A549 (cell line): ENCODE measurements around the gene KLHDC7B.

ENCODE experiments used
- HDAC2 ChIP-seq: fragments of 200-600 bp; sonication (generic); IDR thresholded peaks from 2 replicates; pipeline ENCODE4 v1.6.1; 2016
- HOXA7 ChIP-seq: fragments of 250-450 bp; sonication (Bioruptor Pico); IDR thresholded peaks from 2 replicates; pipeline ENCODE4 v1.5.0; 2020; ENCODE audit warnings: mild to moderate bottlenecking, moderate library complexity
- POLR2A ChIP-seq: IDR thresholded peaks from 2 replicates; pipeline ENCODE4 v1.6.1; 2012; ENCODE audit warnings: mild to moderate bottlenecking, low read length
- RAD21 ChIP-seq, 2 experiments: fragments of >200 bp in 1 of 2; sonication (Bioruptor Twin) in 1 of 2; formaldehyde crosslinking in 1 of 2; IDR thresholded peaks in 1 of 2; conservative IDR thresholded peaks in 1 of 2; 2 replicates in 1 of 2; 3 replicates in 1 of 2; pipeline ENCODE4 v1.6.1; 2012 to 2018; ENCODE audit warnings: inconsistent platforms in 1 of 2
- TF ChIP-seq, protein P1 (sequence below): IDR thresholded peaks from 2 replicates; pipeline ENCODE4 v1.6.1; 2012
- TF ChIP-seq, protein P2 (sequence below): fragments of >200 bp; sonication (Bioruptor Twin); formaldehyde crosslinking; IDR thresholded peaks from 3 replicates; pipeline ENCODE4 v1.5.1; 2016

DNA sequence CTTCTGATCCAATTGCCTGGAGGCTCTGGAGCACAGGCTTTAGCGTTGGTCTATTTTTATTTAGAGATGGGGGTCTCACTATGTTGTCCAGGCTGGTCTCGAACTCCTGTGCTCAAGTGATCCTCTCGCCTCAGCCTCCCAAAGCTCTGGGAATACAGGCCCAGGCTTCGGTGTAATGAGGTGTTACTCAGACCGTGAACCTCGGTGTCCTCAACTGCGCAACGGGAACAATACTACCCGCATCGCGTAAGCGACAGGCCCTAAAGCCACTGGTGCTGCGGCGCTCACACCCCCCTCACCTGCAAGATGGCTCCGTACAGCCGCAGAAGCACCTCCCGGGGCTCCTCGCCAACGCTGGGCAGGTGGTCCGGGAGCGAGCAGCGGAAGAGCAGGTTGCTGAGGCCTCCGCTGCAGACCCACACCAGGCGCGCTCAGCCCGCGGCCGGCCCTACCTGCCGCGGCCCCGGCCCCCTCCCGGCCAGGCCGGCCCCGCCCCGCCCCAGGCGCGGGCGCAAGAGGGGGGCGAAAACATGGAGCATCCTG lies 36.3 kb downstream of the KLHDC7B start:
- no peak for TF ChIP-seq HDAC2
- TF ChIP-seq, protein P1, sequence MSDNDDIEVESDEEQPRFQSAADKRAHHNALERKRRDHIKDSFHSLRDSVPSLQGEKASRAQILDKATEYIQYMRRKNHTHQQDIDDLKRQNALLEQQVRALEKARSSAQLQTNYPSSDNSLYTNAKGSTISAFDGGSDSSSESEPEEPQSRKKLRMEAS = no peak
- TF ChIP-seq, protein P2, sequence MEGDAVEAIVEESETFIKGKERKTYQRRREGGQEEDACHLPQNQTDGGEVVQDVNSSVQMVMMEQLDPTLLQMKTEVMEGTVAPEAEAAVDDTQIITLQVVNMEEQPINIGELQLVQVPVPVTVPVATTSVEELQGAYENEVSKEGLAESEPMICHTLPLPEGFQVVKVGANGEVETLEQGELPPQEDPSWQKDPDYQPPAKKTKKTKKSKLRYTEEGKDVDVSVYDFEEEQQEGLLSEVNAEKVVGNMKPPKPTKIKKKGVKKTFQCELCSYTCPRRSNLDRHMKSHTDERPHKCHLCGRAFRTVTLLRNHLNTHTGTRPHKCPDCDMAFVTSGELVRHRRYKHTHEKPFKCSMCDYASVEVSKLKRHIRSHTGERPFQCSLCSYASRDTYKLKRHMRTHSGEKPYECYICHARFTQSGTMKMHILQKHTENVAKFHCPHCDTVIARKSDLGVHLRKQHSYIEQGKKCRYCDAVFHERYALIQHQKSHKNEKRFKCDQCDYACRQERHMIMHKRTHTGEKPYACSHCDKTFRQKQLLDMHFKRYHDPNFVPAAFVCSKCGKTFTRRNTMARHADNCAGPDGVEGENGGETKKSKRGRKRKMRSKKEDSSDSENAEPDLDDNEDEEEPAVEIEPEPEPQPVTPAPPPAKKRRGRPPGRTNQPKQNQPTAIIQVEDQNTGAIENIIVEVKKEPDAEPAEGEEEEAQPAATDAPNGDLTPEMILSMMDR = no peak
- no peak for TF ChIP-seq POLR2A
- no peak for TF ChIP-seq HOXA7 (CRISPR knock-in tag)
- no peak for TF ChIP-seq RAD21 (conservative IDR thresholded peaks at IDR 0.05 in 1 of 2, IDR thresholded peaks at IDR 0.05 in 1 of 2)
